ENCODE measurements around the gene HRH4.

GRCh38 chr18:24472591-24472990, 12.2 kb downstream of the HRH4 start:
- TF ChIP-seq CTCF (IDR thresholded peaks at IDR 0.05), result no peak
- TF ChIP-seq POLR2A (IDR thresholded peaks at IDR 0.05), result no peak
- no peak for TF ChIP-seq EP300 (IDR thresholded peaks at IDR 0.05)
- TF ChIP-seq POLR2AphosphoS5 (IDR thresholded peaks at IDR 0.05), result no peak
